Loucy (cell line): ENCODE results near the gene COL6A1.

ENCODE experiments used
- EZH2phosphoT487 ChIP-seq: fragments of 200-600 bp; IDR thresholded peaks from 2 replicates; pipeline ENCODE4 v1.6.1; 2018; ENCODE audit warnings: antibody characterized with exemption, mild to moderate bottlenecking, moderate library complexity, borderline replicate concordance
- TF ChIP-seq, protein P1 (sequence below): fragments of 200-600 bp; sonication (generic); conservative IDR thresholded peaks from 2 replicates; pipeline ENCODE4 v1.5.1; 2014; ENCODE audit warnings: mild to moderate bottlenecking, antibody characterized with exemption, low read length

DNA sequence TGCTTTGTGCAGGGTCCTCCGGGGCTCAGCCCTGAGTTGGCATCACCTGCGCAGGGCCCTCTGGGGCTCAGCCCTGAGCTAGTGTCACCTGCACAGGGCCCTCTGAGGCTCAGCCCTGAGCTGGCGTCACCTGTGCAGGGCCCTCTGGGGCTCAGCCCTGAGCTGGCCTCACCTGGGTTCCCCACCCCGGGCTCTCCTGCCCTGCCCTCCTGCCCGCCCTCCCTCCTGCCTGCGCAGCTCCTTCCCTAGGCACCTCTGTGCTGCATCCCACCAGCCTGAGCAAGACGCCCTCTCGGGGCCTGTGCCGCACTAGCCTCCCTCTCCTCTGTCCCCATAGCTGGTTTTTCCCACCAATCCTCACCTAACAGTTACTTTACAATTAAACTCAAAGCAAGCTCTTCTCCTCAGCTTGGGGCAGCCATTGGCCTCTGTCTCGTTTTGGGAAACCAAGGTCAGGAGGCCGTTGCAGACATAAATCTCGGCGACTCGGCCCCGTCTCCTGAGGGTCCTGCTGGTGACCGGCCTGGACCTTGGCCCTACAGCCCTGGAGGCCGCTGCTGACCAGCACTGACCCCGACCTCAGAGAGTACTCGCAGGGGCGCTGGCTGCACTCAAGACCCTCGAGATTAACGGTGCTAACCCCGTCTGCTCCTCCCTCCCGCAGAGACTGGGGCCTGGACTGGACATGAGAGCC, 22.7 kb downstream of the COL6A1 start:
- TF ChIP-seq, protein P1, sequence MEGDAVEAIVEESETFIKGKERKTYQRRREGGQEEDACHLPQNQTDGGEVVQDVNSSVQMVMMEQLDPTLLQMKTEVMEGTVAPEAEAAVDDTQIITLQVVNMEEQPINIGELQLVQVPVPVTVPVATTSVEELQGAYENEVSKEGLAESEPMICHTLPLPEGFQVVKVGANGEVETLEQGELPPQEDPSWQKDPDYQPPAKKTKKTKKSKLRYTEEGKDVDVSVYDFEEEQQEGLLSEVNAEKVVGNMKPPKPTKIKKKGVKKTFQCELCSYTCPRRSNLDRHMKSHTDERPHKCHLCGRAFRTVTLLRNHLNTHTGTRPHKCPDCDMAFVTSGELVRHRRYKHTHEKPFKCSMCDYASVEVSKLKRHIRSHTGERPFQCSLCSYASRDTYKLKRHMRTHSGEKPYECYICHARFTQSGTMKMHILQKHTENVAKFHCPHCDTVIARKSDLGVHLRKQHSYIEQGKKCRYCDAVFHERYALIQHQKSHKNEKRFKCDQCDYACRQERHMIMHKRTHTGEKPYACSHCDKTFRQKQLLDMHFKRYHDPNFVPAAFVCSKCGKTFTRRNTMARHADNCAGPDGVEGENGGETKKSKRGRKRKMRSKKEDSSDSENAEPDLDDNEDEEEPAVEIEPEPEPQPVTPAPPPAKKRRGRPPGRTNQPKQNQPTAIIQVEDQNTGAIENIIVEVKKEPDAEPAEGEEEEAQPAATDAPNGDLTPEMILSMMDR, result no peak
- TF ChIP-seq EZH2phosphoT487, result no peak
